ENCODE data around the gene KCNC3. TPM values are rescaled to one million over a fixed set of nuclear protein-coding genes. Genes with fewer than 3 reads are reported as not detected.

KCNC3 gene
- total and polyA plus RNA-seq, 2 of the 13 experiments (the other 11 are each of a cell fraction or from before 2014, with no cell fraction given) = 0.29 to 1.7 TPM

- TF ChIP-seq ZBTB40 (IDR thresholded peaks at IDR 0.05) (peak; percentile 99), ZBTB40 (CRISPR knock-in tag; IDR thresholded peaks at IDR 0.05) (peak; percentile 81; the same call in 1 of the 2 replicates), SP5 (CRISPR knock-in tag; IDR thresholded peaks at IDR 0.05; ENCODE audit: borderline replicate concordance, low read depth) (peak; percentile 53; the same call in 1 of the 2 replicates), GRHL1 (CRISPR knock-in tag; conservative IDR thresholded peaks at IDR 0.05) (no peak), ZNF672 (CRISPR knock-in tag; IDR thresholded peaks at IDR 0.05) (no peak), ZNF121 (CRISPR knock-in tag; IDR thresholded peaks at IDR 0.05) (no peak), ZNF496 (CRISPR knock-in tag; IDR thresholded peaks at IDR 0.05; ENCODE audit: insufficient replicate concordance) (no peak), ZNF780A (CRISPR knock-in tag; IDR thresholded peaks at IDR 0.05) (no peak), PHF20 (CRISPR knock-in tag; IDR thresholded peaks at IDR 0.05) (peak; percentile 98), SALL1 (CRISPR knock-in tag; IDR thresholded peaks at IDR 0.05) (peak; percentile 77), NR2F2 (IDR thresholded peaks at IDR 0.05; ENCODE audit: borderline replicate concordance, low read depth) (no peak), PRDM10 (CRISPR knock-in tag; IDR thresholded peaks at IDR 0.05; ENCODE audit: low read depth) (0 out of 2 replicates have a peak, but pooled peaks have one; percentile 43), PRMT3 (CRISPR knock-in tag; IDR thresholded peaks at IDR 0.05; ENCODE audit: borderline replicate concordance, low read depth) (no peak), REPIN1 (CRISPR knock-in tag; IDR thresholded peaks at IDR 0.05; ENCODE audit: borderline replicate concordance, low read depth) (peak; percentile 54; the same call in 1 of the 2 replicates)
Measured at GRCh38 chr19:50376166-50377050, 47.2 kb upstream of the KCNC3 start, which contains the start of gene NR1H2 (continued).

Data from HepG2 (cell line).